Panc1 (cell line): Measurements from ENCODE around the gene PRSS33.

Experiments used
- POLR2AphosphoS5 ChIP-seq: IDR thresholded peaks from 2 replicates; pipeline ENCODE4 v1.6.1; 2012; ENCODE audit warnings: mild to moderate bottlenecking, low read depth, low read length, moderate library complexity
- REST ChIP-seq, 2 experiments: IDR thresholded peaks; 2 replicates each; pipeline ENCODE4 v1.6.1; 2011 to 2012; ENCODE audit warnings: low read depth in 2 of 2, control low read depth in 1 of 2, low read length in 1 of 2, mild to moderate bottlenecking in 1 of 2, moderate library complexity in 1 of 2; ENCODE audit not compliant: insufficient read depth in 1 of 2
- TF ChIP-seq, protein P1 (sequence below): fragments of 450-650 bp; IDR thresholded peaks from 2 replicates; pipeline ENCODE4 v1.5.1; 2017; ENCODE audit warnings: mild to moderate bottlenecking

DNA sequence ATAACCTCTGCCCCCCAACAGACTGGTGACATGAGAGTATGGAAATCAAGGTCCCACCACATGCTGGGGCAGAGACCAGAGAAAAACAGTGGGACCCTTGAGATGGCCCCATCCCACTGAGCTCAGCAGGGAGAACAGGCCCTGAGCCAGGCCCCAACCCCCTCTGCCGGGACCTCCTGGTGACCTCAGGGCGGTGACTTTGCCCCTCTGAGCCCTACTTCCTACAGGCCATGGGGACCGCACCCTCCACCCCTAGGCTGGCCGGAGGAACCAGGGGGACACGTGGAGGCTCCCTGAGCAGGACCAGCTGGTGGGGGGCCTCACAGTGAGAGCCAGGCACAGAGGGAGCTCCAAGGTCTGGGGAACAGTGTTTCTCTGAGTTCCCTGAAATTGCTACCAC lies 48.7 kb downstream of the PRSS33 start:
- TF ChIP-seq, protein P1, sequence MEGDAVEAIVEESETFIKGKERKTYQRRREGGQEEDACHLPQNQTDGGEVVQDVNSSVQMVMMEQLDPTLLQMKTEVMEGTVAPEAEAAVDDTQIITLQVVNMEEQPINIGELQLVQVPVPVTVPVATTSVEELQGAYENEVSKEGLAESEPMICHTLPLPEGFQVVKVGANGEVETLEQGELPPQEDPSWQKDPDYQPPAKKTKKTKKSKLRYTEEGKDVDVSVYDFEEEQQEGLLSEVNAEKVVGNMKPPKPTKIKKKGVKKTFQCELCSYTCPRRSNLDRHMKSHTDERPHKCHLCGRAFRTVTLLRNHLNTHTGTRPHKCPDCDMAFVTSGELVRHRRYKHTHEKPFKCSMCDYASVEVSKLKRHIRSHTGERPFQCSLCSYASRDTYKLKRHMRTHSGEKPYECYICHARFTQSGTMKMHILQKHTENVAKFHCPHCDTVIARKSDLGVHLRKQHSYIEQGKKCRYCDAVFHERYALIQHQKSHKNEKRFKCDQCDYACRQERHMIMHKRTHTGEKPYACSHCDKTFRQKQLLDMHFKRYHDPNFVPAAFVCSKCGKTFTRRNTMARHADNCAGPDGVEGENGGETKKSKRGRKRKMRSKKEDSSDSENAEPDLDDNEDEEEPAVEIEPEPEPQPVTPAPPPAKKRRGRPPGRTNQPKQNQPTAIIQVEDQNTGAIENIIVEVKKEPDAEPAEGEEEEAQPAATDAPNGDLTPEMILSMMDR, result no peak
- TF ChIP-seq POLR2AphosphoS5 (no peak), REST (IDR thresholded peaks at IDR 0.05; ENCODE audit: insufficient read depth in 1 of 2, low read depth in 2 of 2, low read length in 1 of 2) (no peak)
